AG09309 (cell line): Measurements from ENCODE around the gene DHRS13.

Experiments
- DNase-seq: peaks from one replicate; pipeline ENCODE4 v3.0.0-alpha.2; 2010; ENCODE audit warnings: low read depth
- H3K4me3 ChIP-seq: 2 replicates; pipeline ENCODE4 v1.5.1; 2011; ENCODE audit warnings: mild to moderate bottlenecking, low read depth, low read length, moderate library complexity; ENCODE audit not compliant: control insufficient read depth
- TF ChIP-seq, protein P1 (sequence below): IDR thresholded peaks from 2 replicates; pipeline ENCODE4 v1.5.1; 2011; ENCODE audit warnings: mild to moderate bottlenecking, low read depth, low read length, inconsistent platforms; ENCODE audit not compliant: insufficient read depth, control insufficient read depth; ENCODE audit errors: missing control alignments

Gene DHRS13

DNA sequence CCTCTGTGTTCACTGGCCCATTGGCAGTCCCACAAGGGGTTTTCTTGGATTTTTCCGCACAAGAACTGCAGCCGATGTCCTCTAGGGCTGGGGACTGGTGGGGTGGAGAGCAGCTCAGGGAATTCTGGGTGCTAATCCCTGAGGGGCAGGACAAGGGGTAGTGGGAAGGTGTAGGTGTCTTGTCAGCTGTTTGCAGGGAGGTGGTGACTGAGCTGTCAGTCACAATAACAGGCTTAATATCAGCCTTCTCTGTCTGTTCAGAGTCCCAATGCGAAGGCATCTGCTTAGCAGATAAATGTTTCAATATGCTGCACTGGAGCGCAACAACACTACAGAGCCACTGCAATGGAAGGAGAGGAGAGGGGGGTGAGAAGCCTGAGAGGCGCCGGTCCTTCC is 10.1 kb upstream of the DHRS13 start:
- TF ChIP-seq, protein P1, sequence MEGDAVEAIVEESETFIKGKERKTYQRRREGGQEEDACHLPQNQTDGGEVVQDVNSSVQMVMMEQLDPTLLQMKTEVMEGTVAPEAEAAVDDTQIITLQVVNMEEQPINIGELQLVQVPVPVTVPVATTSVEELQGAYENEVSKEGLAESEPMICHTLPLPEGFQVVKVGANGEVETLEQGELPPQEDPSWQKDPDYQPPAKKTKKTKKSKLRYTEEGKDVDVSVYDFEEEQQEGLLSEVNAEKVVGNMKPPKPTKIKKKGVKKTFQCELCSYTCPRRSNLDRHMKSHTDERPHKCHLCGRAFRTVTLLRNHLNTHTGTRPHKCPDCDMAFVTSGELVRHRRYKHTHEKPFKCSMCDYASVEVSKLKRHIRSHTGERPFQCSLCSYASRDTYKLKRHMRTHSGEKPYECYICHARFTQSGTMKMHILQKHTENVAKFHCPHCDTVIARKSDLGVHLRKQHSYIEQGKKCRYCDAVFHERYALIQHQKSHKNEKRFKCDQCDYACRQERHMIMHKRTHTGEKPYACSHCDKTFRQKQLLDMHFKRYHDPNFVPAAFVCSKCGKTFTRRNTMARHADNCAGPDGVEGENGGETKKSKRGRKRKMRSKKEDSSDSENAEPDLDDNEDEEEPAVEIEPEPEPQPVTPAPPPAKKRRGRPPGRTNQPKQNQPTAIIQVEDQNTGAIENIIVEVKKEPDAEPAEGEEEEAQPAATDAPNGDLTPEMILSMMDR: no peak
- no peak overlapping the region for H3K4me3 ChIP-seq
- no peak for DNase-seq

DNA sequence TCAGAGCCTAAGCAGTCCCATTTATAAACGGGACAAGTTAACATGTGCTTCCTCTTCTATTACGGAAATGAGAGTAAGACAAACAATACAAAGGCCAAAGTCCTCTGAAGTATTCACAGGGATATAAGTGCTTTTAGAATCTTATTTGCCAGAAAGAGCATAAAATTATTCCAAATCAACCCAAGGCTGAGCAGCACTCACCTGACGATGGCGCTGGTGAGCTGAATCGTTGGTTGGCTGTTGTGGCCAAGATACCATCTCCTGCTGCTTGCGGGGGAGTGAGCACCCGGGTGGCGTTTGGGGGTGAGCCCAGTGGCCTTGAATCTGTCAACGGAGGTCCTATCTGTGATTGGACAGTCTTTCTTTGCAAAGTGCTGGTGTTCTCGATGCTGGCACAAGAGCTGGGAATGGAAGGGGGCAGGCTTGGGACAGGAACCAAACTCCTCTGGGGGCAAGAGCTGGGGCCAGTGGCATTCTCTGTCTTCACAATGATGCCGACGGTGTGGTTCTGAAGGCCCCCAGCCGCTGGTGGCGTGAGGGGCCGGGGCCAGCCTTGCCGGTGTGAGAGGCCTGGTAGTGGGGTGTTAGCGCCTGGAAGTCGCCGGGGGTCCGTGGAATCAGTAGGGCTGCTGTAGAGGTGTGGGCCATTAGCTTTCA is 9.5 kb upstream of the DHRS13 start:
- no peak overlapping the region for H3K4me3 ChIP-seq
- DNase-seq: no peak
- TF ChIP-seq, protein P1: peak; percentile 35

DNA sequence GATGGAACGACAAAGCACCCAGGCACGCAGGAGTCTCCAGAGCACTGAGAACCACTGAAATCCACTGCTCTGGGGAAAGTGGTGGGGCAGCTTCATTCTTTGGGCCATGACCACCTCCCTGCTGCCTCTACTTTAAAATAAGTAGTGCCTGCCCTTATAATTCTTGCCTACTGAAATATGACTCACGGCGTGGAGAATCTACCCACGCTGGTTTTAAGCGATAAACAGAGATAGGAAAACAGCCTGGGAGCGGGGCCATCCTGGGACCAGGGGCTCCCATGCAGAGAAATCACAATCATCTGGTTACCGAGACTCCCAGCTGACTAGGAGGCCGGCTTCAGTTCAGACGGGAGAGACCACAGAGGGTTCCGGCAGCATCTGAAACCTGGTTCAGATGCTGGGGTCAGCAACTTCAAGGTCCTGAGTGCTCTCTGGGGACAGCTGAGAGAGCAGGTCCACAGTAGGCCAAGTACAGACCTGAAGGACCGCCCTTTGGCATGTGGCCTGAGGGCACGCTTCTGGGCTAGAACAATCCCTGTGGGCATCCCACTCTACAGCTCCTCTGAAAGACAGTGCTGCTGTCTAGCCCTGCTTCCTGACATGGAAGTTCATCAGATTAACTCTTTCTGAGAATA is 8.6 kb upstream of the DHRS13 start:
- no peak for DNase-seq
- TF ChIP-seq, protein P1: no peak
- H3K4me3 ChIP-seq: no peak overlapping the region

DNA sequence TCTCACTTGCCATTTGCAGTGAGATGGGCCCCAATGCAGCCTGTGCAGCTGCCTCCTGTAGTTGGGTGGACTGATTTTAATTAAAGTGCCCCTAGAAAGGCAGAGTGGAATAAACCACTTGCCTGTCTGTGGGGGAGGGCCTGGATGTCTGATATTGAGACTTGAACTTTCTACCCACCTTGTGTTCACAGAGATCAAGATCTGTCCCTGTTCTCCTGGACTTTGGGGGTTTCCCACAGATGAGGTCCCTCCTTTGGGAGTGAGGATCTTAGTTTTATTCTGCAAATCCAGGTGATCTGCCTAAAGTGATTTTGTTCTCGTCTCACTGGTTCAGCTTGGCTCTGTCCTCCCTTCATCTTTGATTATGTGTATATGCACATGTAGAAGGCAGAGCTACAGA is 7.7 kb upstream of the DHRS13 start:
- DNase-seq: no peak
- H3K4me3 ChIP-seq: no peak overlapping the region
- TF ChIP-seq, protein P1: no peak

DNA sequence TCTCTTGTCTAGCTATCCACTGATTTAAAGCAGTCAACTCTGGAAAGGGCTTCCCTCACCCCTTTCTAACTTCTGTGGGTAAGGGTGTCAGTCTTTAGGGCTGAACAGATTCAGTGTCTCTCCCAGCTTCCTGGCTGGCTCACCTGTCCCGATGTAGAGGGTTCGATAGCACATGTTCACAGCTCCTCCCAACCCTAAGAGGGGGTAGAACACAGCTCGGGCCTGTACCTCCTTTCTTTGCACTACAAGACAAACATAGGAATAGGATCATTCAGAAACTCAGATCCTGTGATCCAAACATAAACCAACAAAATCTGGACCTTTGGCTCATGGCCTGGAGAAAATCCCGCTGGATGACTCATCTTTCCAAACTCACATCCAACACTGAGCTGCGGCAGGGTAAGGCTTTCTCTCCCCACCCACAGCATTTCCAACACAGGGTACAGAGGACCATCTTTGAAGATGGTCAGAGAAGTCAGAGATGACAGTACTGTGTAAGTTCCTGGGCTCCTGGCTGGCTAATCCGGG is 5.8 kb upstream of the DHRS13 start:
- no peak overlapping the region for H3K4me3 ChIP-seq
- no peak for DNase-seq
- TF ChIP-seq, protein P1: no peak

DNA sequence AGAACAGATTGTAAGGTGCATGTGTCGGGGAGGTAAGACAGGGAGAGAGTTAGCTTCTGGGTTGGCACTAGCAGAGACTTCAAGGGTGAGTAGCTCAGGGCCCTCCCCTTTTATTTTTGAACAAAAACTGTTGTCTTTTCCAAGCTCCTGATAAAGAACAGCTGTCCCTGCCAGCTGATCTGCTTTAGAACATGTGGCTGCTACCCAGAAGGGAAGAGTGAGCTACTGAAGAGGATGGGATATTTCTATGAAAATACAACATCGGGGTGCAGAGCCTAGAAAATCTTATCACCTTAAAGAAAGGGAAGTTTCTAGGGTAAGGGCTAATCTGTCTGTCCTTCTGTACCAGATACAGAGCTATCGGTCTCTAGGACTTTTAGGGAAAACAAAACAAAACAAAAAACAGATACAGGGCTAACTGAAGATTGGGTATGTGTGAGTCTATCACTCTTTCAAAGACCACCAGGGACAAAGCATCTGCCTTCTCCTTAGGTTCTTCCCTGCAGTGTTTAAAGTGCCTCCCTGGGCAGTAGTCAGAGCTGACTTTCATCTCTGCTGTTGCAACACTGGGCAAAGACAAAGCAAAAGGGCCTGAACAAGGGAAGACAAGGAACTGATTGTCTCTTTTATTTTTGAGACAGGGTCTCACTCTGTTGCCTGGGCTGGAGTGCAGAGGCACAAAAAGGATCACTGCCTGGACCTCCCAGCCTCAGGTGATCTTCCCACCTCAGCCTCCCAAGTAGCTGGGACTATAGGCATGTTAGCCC is 5.0 kb upstream of the DHRS13 start:
- H3K4me3 ChIP-seq: no peak overlapping the region
- TF ChIP-seq, protein P1: no peak
- no peak for DNase-seq
